ENCODE data around the gene MRPS31. TPM values are rescaled to one million over a fixed set of nuclear protein-coding genes. Genes with fewer than 3 reads are reported as not detected.
A peak's percentile ranks its signal among the peaks of the same experiment; 100 is the strongest.

The MRPS31 gene
- total RNA-seq, 2 experiments from 2014 or later, result 27.0 to 60.2 TPM

- Histone ChIP-seq H3K9me3 (ENCODE audit: low read length) (no peaks in the 10 kb centered on the region), H3K27ac (ENCODE audit: low read depth, low read length, poor library complexity, severe bottlenecking) (no peak overlapping the region)
- intact Hi-C loops (cut with micrococcal nuclease; ENCODE audit: unreplicated experiment), result no loop called here
These were observed 6.2 kb downstream of the MRPS31 start for GRCh38 chr13:40764587-40765403.

DNA sequence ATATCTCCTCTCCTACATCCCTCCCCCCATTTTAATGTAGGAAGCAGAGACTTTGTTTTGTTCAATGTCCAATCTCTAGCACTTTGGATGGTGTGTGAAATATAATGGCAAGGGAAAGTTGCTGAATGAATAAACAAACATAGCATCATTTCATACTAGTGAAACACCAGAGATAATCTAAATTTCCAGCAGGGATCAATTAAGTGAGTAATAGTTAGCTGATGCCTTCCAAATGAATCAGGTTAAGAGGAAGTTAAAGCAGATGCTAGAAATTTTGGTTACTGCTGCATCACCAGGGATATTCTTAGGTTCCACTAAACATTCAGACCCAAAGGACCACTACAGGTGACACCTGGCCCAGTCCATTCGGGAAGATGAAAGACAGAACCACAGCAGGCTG lies 8.1 kb downstream of the MRPS31 start:
- ChIA-PET POLR2A (interaction anchor here (1.2 to 1.6 kb wide), 3 partner anchors 61 to 304 kb away, joined by 3 to 5 read pairs (median 4); no protein-coding TSS in a partner anchor), CTCF (ENCODE audit: unreplicated experiment) (no interaction called here)

More at GRCh38 chr13:40764587-40765403, 6.2 kb downstream of the MRPS31 start:
- no TSS peak for BruUV-seq (replicated peaks)
- no peaks in the 10 kb centered on the region for H3K9me2 ChIP-seq (ENCODE audit: insufficient read depth, low read length)
- H4K20me1 ChIP-seq (ENCODE audit: insufficient read depth, low read length), result no peaks in the 10 kb centered on the region
- peaks cover 57% of the 10 kb centered on the region for H3K79me2 ChIP-seq (ENCODE audit: insufficient read depth, low read depth, low read length)
- no peak for DNase-seq (ENCODE audit: low spot score)
- TF ChIP-seq EZH2phosphoT487 (IDR thresholded peaks at IDR 0.05; ENCODE audit: borderline replicate concordance, low read depth, low read length), result no peak
- TF ChIP-seq, protein P1, sequence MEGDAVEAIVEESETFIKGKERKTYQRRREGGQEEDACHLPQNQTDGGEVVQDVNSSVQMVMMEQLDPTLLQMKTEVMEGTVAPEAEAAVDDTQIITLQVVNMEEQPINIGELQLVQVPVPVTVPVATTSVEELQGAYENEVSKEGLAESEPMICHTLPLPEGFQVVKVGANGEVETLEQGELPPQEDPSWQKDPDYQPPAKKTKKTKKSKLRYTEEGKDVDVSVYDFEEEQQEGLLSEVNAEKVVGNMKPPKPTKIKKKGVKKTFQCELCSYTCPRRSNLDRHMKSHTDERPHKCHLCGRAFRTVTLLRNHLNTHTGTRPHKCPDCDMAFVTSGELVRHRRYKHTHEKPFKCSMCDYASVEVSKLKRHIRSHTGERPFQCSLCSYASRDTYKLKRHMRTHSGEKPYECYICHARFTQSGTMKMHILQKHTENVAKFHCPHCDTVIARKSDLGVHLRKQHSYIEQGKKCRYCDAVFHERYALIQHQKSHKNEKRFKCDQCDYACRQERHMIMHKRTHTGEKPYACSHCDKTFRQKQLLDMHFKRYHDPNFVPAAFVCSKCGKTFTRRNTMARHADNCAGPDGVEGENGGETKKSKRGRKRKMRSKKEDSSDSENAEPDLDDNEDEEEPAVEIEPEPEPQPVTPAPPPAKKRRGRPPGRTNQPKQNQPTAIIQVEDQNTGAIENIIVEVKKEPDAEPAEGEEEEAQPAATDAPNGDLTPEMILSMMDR (conservative IDR thresholded peaks at IDR 0.05; ENCODE audit: low read length), result no peak
- ChIA-PET CTCF (ENCODE audit: unreplicated experiment) (no interaction called here), POLR2A (interaction anchor here (1.1 to 1.9 kb wide), 3 partner anchors 11 to 70 kb away, joined by 4 to 7 read pairs (median 6); no protein-coding TSS in a partner anchor)
- H3K36me3 ChIP-seq (ENCODE audit: insufficient read depth, low read length), result peaks cover 42% of the 10 kb centered on the region
- H2AFZ ChIP-seq (ENCODE audit: low read length), result no peak overlapping the region
- H3K4me2 ChIP-seq (ENCODE audit: low read length), result peak overlapping the region; percentile 1; the same call in 1 of the 2 replicates
- peaks cover 64% of the 10 kb centered on the region for H3K4me1 ChIP-seq (ENCODE audit: insufficient read depth, low read length, poor library complexity, severe bottlenecking)
- H3K4me3 ChIP-seq (ENCODE audit: low read depth, low read length, poor library complexity, severe bottlenecking), result no peak overlapping the region

More for the DNA sequence above, 8.1 kb downstream of the MRPS31 start:
- no peak overlapping the region for H2AFZ ChIP-seq (ENCODE audit: low read length)
- intact Hi-C loops (cut with micrococcal nuclease; ENCODE audit: unreplicated experiment), result no loop called here
- no peaks in the 10 kb centered on the region for H3K9me2 ChIP-seq (ENCODE audit: insufficient read depth, low read length)
- H3K79me2 ChIP-seq (ENCODE audit: insufficient read depth, low read depth, low read length), result peaks cover 60% of the 10 kb centered on the region
- H3K27ac ChIP-seq (ENCODE audit: low read depth, low read length, poor library complexity, severe bottlenecking), result peak overlapping the region; percentile 61
- peak overlapping the region; percentile 57 for H3K4me2 ChIP-seq (ENCODE audit: low read length)
- TF ChIP-seq, protein P1 (conservative IDR thresholded peaks at IDR 0.05; ENCODE audit: low read length), result no peak
- TF ChIP-seq EZH2phosphoT487 (IDR thresholded peaks at IDR 0.05; ENCODE audit: borderline replicate concordance, low read depth, low read length), result no peak
- no peaks in the 10 kb centered on the region for H3K9me3 ChIP-seq (ENCODE audit: low read length)
- peak overlapping the region; percentile 0 for H3K4me3 ChIP-seq (ENCODE audit: low read depth, low read length, poor library complexity, severe bottlenecking)
- H3K4me1 ChIP-seq (ENCODE audit: insufficient read depth, low read length, poor library complexity, severe bottlenecking), result peaks cover 77% of the 10 kb centered on the region
- no peak for DNase-seq (ENCODE audit: low spot score)
- no TSS peak for BruUV-seq (replicated peaks)
- no peaks in the 10 kb centered on the region for H4K20me1 ChIP-seq (ENCODE audit: insufficient read depth, low read length)
- peaks cover 61% of the 10 kb centered on the region for H3K36me3 ChIP-seq (ENCODE audit: insufficient read depth, low read length)

Data from OCI-LY7 (cell line).